Measurements from ENCODE around the gene P3H1.
"Not testable (repeated sequence)": the region's sequence is repeated elsewhere in the genome, so short reads cannot be mapped to it uniquely, and the experiment has no call there.

The P3H1 gene

GRCh38 chr1:42766741-42767509 lies at the start of gene P3H1, which contains the start of gene C1orf50:
TSS of gene P3H1 (minus strand) at chr1:42767028. CDS start at chr1:42766971, 57 bp downstream.
TSS of gene C1orf50 (plus strand) at chr1:42767249. CDS start at chr1:42767312, 63 bp downstream.
- DNase-seq = peak; percentile 91

GRCh38 chr1:42815941-42816584 lies 49.2 kb upstream of the P3H1 start:
- no peak for DNase-seq

- not testable (repeated sequence) for DNase-seq
Measured at GRCh38 chr1:42814815-42815214, 48.0 kb upstream of the P3H1 start.

GRCh38 chr1:42807056-42807668 lies 40.3 kb upstream of the P3H1 start:
- DNase-seq = no peak

GRCh38 chr1:42806593-42806992 lies 39.8 kb upstream of the P3H1 start:
- DNase-seq = no peak

GRCh38 chr1:42806171-42806570 lies 39.3 kb upstream of the P3H1 start:
- DNase-seq = no peak

- no peak for DNase-seq
Measured at GRCh38 chr1:42801832-42802473, 35.1 kb upstream of the P3H1 start.

GRCh38 chr1:42797979-42798378 lies 31.2 kb upstream of the P3H1 start:
- DNase-seq = no peak

GRCh38 chr1:42797414-42797813 lies 30.6 kb upstream of the P3H1 start:
- no peak for DNase-seq

GRCh38 chr1:42793824-42794223 lies 27.0 kb upstream of the P3H1 start:
- DNase-seq = no peak

GRCh38 chr1:42788021-42788420 lies 21.2 kb upstream of the P3H1 start:
- no peak for DNase-seq

GRCh38 chr1:42786097-42786496 lies 19.3 kb upstream of the P3H1 start:
- DNase-seq = no peak

GRCh38 chr1:42784946-42785693 lies 18.3 kb upstream of the P3H1 start, which contains the start of gene TMEM269:
TSS of gene TMEM269 (plus strand) at chr1:42784991. CDS start at chr1:42789894, 4,903 bp downstream.
- DNase-seq = no peak

- no peak for DNase-seq
Measured at GRCh38 chr1:42784547-42784945, 17.7 kb upstream of the P3H1 start.

GRCh38 chr1:42783092-42783491 lies 16.3 kb upstream of the P3H1 start:
- DNase-seq = no peak

- DNase-seq = no peak
Measured at GRCh38 chr1:42780176-42780575, 13.3 kb upstream of the P3H1 start.

GRCh38 chr1:42779725-42780124 lies 12.9 kb upstream of the P3H1 start:
- DNase-seq = no peak

- no peak for DNase-seq
Measured at GRCh38 chr1:42777852-42778251, 11.0 kb upstream of the P3H1 start.

- DNase-seq = no peak
Measured at GRCh38 chr1:42776502-42776901, 9.7 kb upstream of the P3H1 start.

- DNase-seq = no peak
Measured at GRCh38 chr1:42774928-42775526, 8.2 kb upstream of the P3H1 start.

- no peak for DNase-seq
Measured at GRCh38 chr1:42773420-42773819, 6.6 kb upstream of the P3H1 start.

GRCh38 chr1:42769811-42770210 lies 3.0 kb upstream of the P3H1 start:
- no peak for DNase-seq
